Lower leg skin (tissue), 4 donors: ENCODE measurements around the gene CYSLTR2. TPM values are rescaled to one million over a fixed set of nuclear protein-coding genes. Genes with fewer than 3 reads are reported as not detected.

ENCODE experiments used
- DNase-seq, 2 donors: peaks; one replicate each; pipeline ENCODE4 v3.0.0-alpha.2; 2019; ENCODE audit warnings: low spot score in 2 of 2
- H3K4me3 ChIP-seq: fragments of 200-600 bp; sonication (generic); 2 replicates; pipeline ENCODE4 v1.5.1; 2017; ENCODE audit warnings: mild to moderate bottlenecking, low read depth; ENCODE audit not compliant: poor library complexity, severe bottlenecking
- CTCF ChIP-seq, 3 donors: fragments of 450-650 bp; IDR thresholded peaks; one replicate each; pipeline ENCODE4 v1.5.1; 2016; ENCODE audit warnings: antibody characterized with exemption in 3 of 3, mild to moderate bottlenecking in 3 of 3, moderate library complexity in 2 of 3
- POLR2A ChIP-seq, 2 donors: fragments of 450-650 bp; IDR thresholded peaks; one replicate each; pipeline ENCODE4 v1.6.1; 2016 to 2017; ENCODE audit warnings: antibody characterized with exemption in 2 of 2, mild to moderate bottlenecking in 1 of 2, moderate library complexity in 1 of 2
- WGBS, 2 donors: methylation state at CpG; one replicate each; pipeline ENCODE4 v1.1.5; 2018; 5-methylcytosine and 5-hydroxymethylcytosine counted together
- intact Hi-C: fragments of 100-400 bp; cut with DNase I; formaldehyde crosslinking; loops from one replicate; pipeline ENCODE4 v1.15.0; 2023; ENCODE audit warnings: low total_unique reads
- total RNA-seq, 4 donors: library from RNA; depleted of rRNA; stranded (reverse); fragments of >200 nt; gene quantifications; one replicate each; pipeline ENCODE4 v1.1.0, GENCODE V29; 2016

CYSLTR2 gene
- total RNA-seq, 4 donors from 2014 or later = 0.30 to 2.2 (median 1.4) TPM

- intact Hi-C loops = loop anchor here (10.0 kb wide), 1 partner anchor 144 kb away; no protein-coding TSS in a partner anchor
- DNase-seq = no peak
- no peak overlapping the region for H3K4me3 ChIP-seq
- no peak for TF ChIP-seq POLR2A (IDR thresholded peaks at IDR 0.05)
- no peak for TF ChIP-seq CTCF (IDR thresholded peaks at IDR 0.05)
- WGBS, 2 donors = 53 to 56% methylated on average over 6 of the region's 6 CpGs
Measured at GRCh38 chr13:48738311-48738710, 84.6 kb downstream of the CYSLTR2 start.

- 67 to 72% methylated on average over 9 of the region's 9 CpGs for WGBS, 2 donors
- intact Hi-C loops = loop anchor here (10.0 kb wide), 1 partner anchor 145 kb away; no protein-coding TSS in a partner anchor
- no peak for DNase-seq
- H3K4me3 ChIP-seq = no peak overlapping the region
- TF ChIP-seq POLR2A (IDR thresholded peaks at IDR 0.05) (no peak), CTCF (IDR thresholded peaks at IDR 0.05) (no peak)
Measured at GRCh38 chr13:48739386-48739964, 85.7 kb downstream of the CYSLTR2 start.

GRCh38 chr13:48741377-48741776 lies 87.6 kb downstream of the CYSLTR2 start:
- intact Hi-C loops = no loop called here
- no peak overlapping the region for H3K4me3 ChIP-seq
- no peak for DNase-seq
- no peak for TF ChIP-seq POLR2A (IDR thresholded peaks at IDR 0.05)
- TF ChIP-seq CTCF (IDR thresholded peaks at IDR 0.05) = no peak
- whole genome bisulfite sequencing, 2 donors = 21 to 25% methylated on average over 2 of the region's 2 CpGs

- TF ChIP-seq POLR2A (IDR thresholded peaks at IDR 0.05) (no peak), CTCF (IDR thresholded peaks at IDR 0.05) (no peak)
- WGBS, 2 donors = 23 to 39% methylated on average over 1 of the region's 1 CpG
- intact Hi-C loops = no loop called here
Measured at GRCh38 chr13:48746821-48747220, 93.1 kb downstream of the CYSLTR2 start.

GRCh38 chr13:48748681-48749080 lies 95.0 kb downstream of the CYSLTR2 start:
- intact Hi-C loops = no loop called here
- H3K4me3 ChIP-seq = no peak overlapping the region
- WGBS, 2 donors = 82 to 87% methylated on average over 2 of the region's 2 CpGs
- DNase-seq = no peak
- TF ChIP-seq CTCF (IDR thresholded peaks at IDR 0.05) (no peak), POLR2A (IDR thresholded peaks at IDR 0.05) (no peak)

More at GRCh38 chr13:48746821-48747220, 93.1 kb downstream of the CYSLTR2 start:
- H3K4me3 ChIP-seq = no peak overlapping the region
- DNase-seq = no peak

GRCh38 chr13:48749144-48749543 lies 95.4 kb downstream of the CYSLTR2 start:
- no peak for TF ChIP-seq POLR2A (IDR thresholded peaks at IDR 0.05)
- TF ChIP-seq CTCF (IDR thresholded peaks at IDR 0.05) = no peak
- DNase-seq = no peak
- 64 to 89% methylated on average over 4 of the region's 4 CpGs for WGBS, 2 donors
- intact Hi-C loops = no loop called here
- H3K4me3 ChIP-seq = no peak overlapping the region
